AG04449 (cell line): ENCODE measurements around the gene GXYLT1.

ENCODE experiments used
- CTCF ChIA-PET: fragments of 350-600 bp; formaldehyde crosslinking; extraction: SDS; loops from one replicate; lab custom pipeline; 2021; ENCODE audit warnings: antibody characterized with exemption; lab: Yijun Ruan, JAX
- POLR2A ChIA-PET: fragments of 400-600, 350-600 bp; formaldehyde crosslinking; extraction: SDS; loops from one replicate; lab custom pipeline; 2020; ENCODE audit warnings: antibody characterized with exemption, inconsistent platforms; lab: Yijun Ruan, JAX
- DNase-seq: peaks from one replicate; pipeline ENCODE4 v3.0.0-alpha.2; 2010; ENCODE audit warnings: low read depth, low spot score
- H3K4me3 ChIP-seq: 2 replicates; pipeline ENCODE4 v1.5.1; 2011; ENCODE audit warnings: low read depth, mild to moderate bottlenecking, control low read depth, low read length
- CTCF ChIP-seq: IDR thresholded peaks from one replicate; pipeline ENCODE4 v1.5.1; 2011; ENCODE audit warnings: mild to moderate bottlenecking, moderate library complexity, low read length, control low read depth, inconsistent platforms; ENCODE audit not compliant: insufficient read depth; ENCODE audit errors: missing control alignments

GXYLT1 gene

GRCh38 chr12:42128888-42129287, 15.8 kb downstream of the GXYLT1 start:
- no peak for DNase-seq
- ChIA-PET CTCF (interaction anchor here (0.7 to 5.2 kb wide), 13 partner anchors 9 to 1208 kb away, joined by 3 to 56 read pairs (median 4); no protein-coding TSS in a partner anchor), POLR2A (no interaction called here)
- no peak for TF ChIP-seq CTCF
- no peak overlapping the region for H3K4me3 ChIP-seq

GRCh38 chr12:42128327-42128726, 16.3 kb downstream of the GXYLT1 start:
- no peak for TF ChIP-seq CTCF
- ChIA-PET CTCF (interaction anchor here (0.8 to 5.2 kb wide), 11 partner anchors 9 to 1208 kb away, joined by 3 to 56 read pairs (median 6); no protein-coding TSS in a partner anchor), POLR2A (no interaction called here)
- DNase-seq: no peak
- no peak overlapping the region for H3K4me3 ChIP-seq

- TF ChIP-seq CTCF: no peak
- H3K4me3 ChIP-seq: no peak overlapping the region
- ChIA-PET CTCF (interaction anchor here (1.0 to 5.2 kb wide), 4 partner anchors 205 to 248 kb away, joined by 4 to 56 read pairs (median 22); no protein-coding TSS in a partner anchor), POLR2A (no interaction called here)
- no peak for DNase-seq
Observed at GRCh38 chr12:42126963-42127362, 17.7 kb downstream of the GXYLT1 start.

GRCh38 chr12:42125388-42125767, 19.3 kb downstream of the GXYLT1 start:
- ChIA-PET POLR2A (no interaction called here), CTCF (interaction anchor here (0.6 to 5.2 kb wide), 6 partner anchors 14 to 299 kb away, joined by 3 to 56 read pairs (median 4); no protein-coding TSS in a partner anchor)
- DNase-seq: no peak
- TF ChIP-seq CTCF: no peak
- no peak overlapping the region for H3K4me3 ChIP-seq

GRCh38 chr12:42124764-42125387, 19.8 kb downstream of the GXYLT1 start:
- ChIA-PET POLR2A (no interaction called here), CTCF (interaction anchor here (0.6 to 5.2 kb wide), 5 partner anchors 135 to 300 kb away, joined by 3 to 56 read pairs (median 4); no protein-coding TSS in a partner anchor)
- no peak for TF ChIP-seq CTCF
- no peak for DNase-seq
- no peak overlapping the region for H3K4me3 ChIP-seq

GRCh38 chr12:42119085-42119633, 25.5 kb downstream of the GXYLT1 start:
- ChIA-PET POLR2A (interaction anchor here (0.6 kb wide), 1 partner anchor 23 kb away, joined by 3 read pairs; no protein-coding TSS in a partner anchor), CTCF (interaction anchor here (1.3 to 3.7 kb wide), 6 partner anchors 9 to 253 kb away, joined by 3 to 14 read pairs (median 6); no protein-coding TSS in a partner anchor)
- peak; percentile 62 for DNase-seq

More at GRCh38 chr12:42119085-42119633, 25.5 kb downstream of the GXYLT1 start:
- TF ChIP-seq CTCF: no peak
- H3K4me3 ChIP-seq: no peak overlapping the region
